ENCODE data around the gene GPC3.

Gene GPC3

DNA sequence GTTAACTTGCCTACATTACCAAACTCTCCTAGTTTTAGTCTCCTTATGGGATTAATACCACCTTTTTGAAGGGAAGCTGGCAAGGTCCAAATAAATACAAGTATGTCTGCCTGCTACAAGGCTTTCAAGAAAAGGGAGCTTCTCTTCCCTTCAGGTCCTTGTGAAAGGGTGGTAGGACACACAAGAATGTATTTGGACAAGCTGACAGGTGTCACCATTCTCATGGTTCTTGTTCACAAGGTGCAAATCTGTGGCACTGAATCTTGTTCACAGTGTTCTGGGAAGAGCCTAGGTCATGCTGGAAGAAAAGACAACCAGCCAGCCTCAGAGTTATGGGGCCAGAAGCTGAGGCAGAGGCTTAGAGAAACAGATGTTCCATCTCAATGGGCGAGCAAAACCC is 41.9 kb downstream of the GPC3 start:
- intact Hi-C loops (cut with DNase I; ENCODE audit: low total_unique reads), result no loop called here
- Histone ChIP-seq H3K27ac (no peak overlapping the region), H3K27me3 (no peaks in the 10 kb centered on the region), H3K9me3 (no peaks in the 10 kb centered on the region), H3K4me3 (no peak overlapping the region), H3K36me3 (no peaks in the 10 kb centered on the region), H3K4me1 (no peaks in the 10 kb centered on the region)
- no peak for DNase-seq
- TF ChIP-seq, protein P1, sequence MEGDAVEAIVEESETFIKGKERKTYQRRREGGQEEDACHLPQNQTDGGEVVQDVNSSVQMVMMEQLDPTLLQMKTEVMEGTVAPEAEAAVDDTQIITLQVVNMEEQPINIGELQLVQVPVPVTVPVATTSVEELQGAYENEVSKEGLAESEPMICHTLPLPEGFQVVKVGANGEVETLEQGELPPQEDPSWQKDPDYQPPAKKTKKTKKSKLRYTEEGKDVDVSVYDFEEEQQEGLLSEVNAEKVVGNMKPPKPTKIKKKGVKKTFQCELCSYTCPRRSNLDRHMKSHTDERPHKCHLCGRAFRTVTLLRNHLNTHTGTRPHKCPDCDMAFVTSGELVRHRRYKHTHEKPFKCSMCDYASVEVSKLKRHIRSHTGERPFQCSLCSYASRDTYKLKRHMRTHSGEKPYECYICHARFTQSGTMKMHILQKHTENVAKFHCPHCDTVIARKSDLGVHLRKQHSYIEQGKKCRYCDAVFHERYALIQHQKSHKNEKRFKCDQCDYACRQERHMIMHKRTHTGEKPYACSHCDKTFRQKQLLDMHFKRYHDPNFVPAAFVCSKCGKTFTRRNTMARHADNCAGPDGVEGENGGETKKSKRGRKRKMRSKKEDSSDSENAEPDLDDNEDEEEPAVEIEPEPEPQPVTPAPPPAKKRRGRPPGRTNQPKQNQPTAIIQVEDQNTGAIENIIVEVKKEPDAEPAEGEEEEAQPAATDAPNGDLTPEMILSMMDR (IDR thresholded peaks at IDR 0.05), result no peak

DNA sequence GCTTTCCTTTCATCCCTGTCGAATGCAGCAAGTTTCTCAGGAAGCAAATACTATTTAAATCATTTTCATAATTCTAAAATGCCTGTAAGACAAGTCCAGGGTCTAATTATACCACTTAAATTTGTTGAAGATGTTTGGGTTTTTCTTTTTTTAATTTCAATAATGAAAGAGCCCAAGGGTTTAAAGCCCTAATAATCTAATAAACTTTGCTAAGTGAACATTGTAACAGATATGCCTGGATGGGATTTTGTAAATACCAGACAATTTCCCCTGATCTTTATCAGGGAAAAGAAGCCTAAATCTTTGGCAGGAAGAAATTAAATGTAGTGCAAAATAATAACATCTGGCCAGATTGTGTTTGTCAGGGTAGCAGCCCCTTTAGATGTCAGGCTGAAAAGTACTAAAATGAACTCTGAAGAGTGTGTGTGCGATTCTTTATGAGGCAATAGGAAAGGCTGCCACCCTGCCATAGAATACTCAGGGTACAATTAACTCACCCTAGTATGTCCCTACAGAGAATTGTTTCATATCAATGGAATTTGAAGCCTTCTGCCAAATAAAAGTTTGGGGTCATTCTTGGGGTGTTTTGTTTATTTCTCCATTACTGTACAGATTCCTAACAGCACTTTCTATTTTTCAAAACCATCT is 45.6 kb downstream of the GPC3 start:
- DNase-seq, result no peak
- intact Hi-C loops (cut with DNase I; ENCODE audit: low total_unique reads), result no loop called here
- Histone ChIP-seq H3K9me3 (no peaks in the 10 kb centered on the region), H3K27me3 (no peaks in the 10 kb centered on the region), H3K4me1 (no peaks in the 10 kb centered on the region), H3K36me3 (no peaks in the 10 kb centered on the region), H3K27ac (no peak overlapping the region), H3K4me3 (no peak overlapping the region)
- TF ChIP-seq, protein P1 (IDR thresholded peaks at IDR 0.05), result no peak

DNA sequence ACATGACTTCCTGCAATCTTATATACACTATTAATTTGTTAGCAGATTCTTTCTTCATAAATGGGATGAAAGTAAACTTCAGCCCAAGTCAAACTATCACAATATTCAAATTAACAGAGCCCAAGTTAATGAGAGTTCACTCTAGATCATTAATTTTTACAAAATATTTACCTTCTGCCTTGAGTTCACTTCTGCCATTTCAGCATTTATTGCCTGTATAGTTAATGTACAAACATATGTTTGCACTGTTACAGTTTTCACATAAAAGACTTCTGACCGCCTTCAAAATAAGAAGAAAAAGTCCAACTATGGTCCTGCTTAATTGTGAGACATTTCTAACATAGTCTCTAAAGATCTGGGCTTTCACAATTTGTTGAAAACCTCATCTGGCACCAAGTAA is 46.9 kb downstream of the GPC3 start:
- no peaks in the 10 kb centered on the region for H3K36me3 ChIP-seq
- intact Hi-C loops (cut with DNase I; ENCODE audit: low total_unique reads), result no loop called here
- H3K9me3 ChIP-seq, result no peaks in the 10 kb centered on the region
- H3K4me1 ChIP-seq, result no peaks in the 10 kb centered on the region
- TF ChIP-seq, protein P1 (IDR thresholded peaks at IDR 0.05), result no peak
- no peaks in the 10 kb centered on the region for H3K27me3 ChIP-seq
- no peak for DNase-seq
- H3K27ac ChIP-seq, result no peak overlapping the region
- H3K4me3 ChIP-seq, result no peak overlapping the region

DNA sequence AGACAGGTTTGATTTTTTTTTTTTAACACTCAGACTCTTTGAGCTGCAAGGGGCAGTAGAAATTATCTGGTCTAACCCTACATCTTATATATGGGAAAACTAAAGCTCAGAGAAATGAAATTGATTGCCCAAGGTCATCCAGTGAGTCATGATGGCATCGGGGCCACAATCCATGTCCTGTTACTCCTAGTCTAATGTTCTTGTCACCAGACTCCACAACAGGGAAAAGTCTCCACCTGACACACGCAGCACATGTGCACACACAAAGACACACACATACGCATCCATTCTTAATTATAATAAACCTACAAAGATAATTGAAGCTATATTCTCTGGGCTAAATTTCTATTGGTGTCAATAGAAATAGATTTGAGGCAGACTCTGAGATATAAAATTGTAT is 48.4 kb downstream of the GPC3 start:
- intact Hi-C loops (cut with DNase I; ENCODE audit: low total_unique reads), result no loop called here
- Histone ChIP-seq H3K36me3 (no peaks in the 10 kb centered on the region), H3K27me3 (no peaks in the 10 kb centered on the region), H3K4me1 (no peaks in the 10 kb centered on the region), H3K9me3 (no peaks in the 10 kb centered on the region), H3K27ac (no peak overlapping the region), H3K4me3 (no peak overlapping the region)
- TF ChIP-seq, protein P1 (IDR thresholded peaks at IDR 0.05), result no peak
- no peak for DNase-seq

DNA sequence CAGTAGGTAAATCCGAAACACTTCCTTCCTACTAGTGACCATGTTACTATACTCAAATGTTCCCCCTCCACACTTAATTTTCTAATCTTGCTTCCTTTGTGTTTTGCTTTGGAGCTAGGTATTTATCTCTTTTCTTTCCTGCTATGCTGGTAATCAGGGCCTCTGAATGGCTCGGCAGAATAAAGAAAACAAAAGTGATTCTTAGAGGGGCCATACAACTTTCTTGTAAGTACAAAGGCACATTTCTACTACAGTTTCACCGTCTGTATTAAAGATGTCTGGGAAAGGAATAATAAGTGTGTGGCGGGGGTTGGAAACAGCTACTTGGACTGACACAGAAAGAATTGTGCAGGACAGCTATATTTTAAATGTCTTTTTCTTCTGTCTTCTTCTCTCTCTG is 50.3 kb downstream of the GPC3 start:
- intact Hi-C loops (cut with DNase I; ENCODE audit: low total_unique reads), result no loop called here
- Histone ChIP-seq H3K36me3 (no peaks in the 10 kb centered on the region), H3K27me3 (no peaks in the 10 kb centered on the region), H3K9me3 (no peaks in the 10 kb centered on the region), H3K4me1 (no peaks in the 10 kb centered on the region), H3K27ac (no peak overlapping the region), H3K4me3 (no peak overlapping the region)
- DNase-seq, result no peak
- TF ChIP-seq, protein P1 (IDR thresholded peaks at IDR 0.05), result no peak

DNA sequence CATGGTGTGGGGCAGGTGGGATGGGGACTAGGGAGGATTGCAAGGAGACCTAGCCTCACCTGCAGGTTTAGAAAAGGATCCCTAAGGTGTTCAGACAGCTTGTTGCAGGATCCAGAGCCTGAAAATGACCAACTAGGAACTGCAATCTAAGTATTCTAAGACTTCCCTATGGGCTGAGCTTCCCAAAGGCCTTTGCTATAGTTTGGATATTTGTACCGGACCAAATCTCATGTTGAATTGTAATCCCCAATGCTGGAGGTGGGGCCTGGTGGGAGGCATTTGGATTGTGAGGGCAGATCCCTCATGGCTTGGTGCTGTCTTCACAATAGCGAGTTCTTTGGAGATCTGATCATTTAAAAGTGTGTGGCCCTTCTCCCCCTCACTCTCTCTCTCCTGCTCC is 52.1 kb downstream of the GPC3 start:
- H3K27me3 ChIP-seq, result no peaks in the 10 kb centered on the region
- no peak for DNase-seq
- TF ChIP-seq, protein P1 (IDR thresholded peaks at IDR 0.05), result no peak
- no peak overlapping the region for H3K27ac ChIP-seq
- H3K9me3 ChIP-seq, result no peaks in the 10 kb centered on the region
- H3K4me1 ChIP-seq, result no peaks in the 10 kb centered on the region
- H3K36me3 ChIP-seq, result no peaks in the 10 kb centered on the region
- no peak overlapping the region for H3K4me3 ChIP-seq
- intact Hi-C loops (cut with DNase I; ENCODE audit: low total_unique reads), result no loop called here
